Cardiac fibroblast (primary cell): ENCODE measurements around the gene NRP1.

ENCODE experiments used
- DNase-seq, 2 donors: peaks; one replicate each; pipeline versions ENCODE4 v3.0.0 to v3.0.0-alpha.2; 2010; ENCODE audit warnings: low read depth in 2 of 2
- H3K4me3 ChIP-seq, 2 donors: replicated peaks in 1 of 2; 1 replicate in 1 of 2; 2 replicates in 1 of 2; pipeline ENCODE4 v1.5.1; 2011; ENCODE audit warnings: low read depth in 2 of 2, low read length in 2 of 2, mild to moderate bottlenecking in 2 of 2, moderate library complexity in 1 of 2
- TF ChIP-seq, protein P1 (sequence below): IDR thresholded peaks from one replicate; pipeline ENCODE4 v1.5.1; 2011; ENCODE audit warnings: low read depth, mild to moderate bottlenecking, low read length, inconsistent platforms

The NRP1 gene

DNA sequence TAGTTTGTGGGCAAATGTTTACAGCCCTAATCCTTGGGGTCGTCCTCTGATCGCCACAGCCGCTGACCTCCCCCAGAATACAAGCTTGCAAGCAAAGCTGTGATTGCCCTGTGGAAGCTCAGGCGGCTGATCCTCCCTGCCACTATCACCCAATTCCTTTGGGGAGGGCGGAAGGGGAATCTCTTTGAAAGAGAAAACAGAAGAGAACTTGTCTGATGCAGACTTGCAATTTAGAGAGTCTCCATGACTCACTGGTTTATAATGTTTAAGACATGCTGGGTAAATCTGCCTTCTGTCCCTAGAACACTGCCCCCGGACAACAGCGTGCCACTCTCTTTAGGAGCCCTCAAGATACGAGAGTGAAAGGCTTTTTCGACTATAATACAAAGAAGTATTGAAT, 75.5 kb downstream of the NRP1 start:
- no peak overlapping the region for H3K4me3 ChIP-seq
- TF ChIP-seq, protein P1, sequence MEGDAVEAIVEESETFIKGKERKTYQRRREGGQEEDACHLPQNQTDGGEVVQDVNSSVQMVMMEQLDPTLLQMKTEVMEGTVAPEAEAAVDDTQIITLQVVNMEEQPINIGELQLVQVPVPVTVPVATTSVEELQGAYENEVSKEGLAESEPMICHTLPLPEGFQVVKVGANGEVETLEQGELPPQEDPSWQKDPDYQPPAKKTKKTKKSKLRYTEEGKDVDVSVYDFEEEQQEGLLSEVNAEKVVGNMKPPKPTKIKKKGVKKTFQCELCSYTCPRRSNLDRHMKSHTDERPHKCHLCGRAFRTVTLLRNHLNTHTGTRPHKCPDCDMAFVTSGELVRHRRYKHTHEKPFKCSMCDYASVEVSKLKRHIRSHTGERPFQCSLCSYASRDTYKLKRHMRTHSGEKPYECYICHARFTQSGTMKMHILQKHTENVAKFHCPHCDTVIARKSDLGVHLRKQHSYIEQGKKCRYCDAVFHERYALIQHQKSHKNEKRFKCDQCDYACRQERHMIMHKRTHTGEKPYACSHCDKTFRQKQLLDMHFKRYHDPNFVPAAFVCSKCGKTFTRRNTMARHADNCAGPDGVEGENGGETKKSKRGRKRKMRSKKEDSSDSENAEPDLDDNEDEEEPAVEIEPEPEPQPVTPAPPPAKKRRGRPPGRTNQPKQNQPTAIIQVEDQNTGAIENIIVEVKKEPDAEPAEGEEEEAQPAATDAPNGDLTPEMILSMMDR: no peak
- DNase-seq: peak; percentile 46 to 74

DNA sequence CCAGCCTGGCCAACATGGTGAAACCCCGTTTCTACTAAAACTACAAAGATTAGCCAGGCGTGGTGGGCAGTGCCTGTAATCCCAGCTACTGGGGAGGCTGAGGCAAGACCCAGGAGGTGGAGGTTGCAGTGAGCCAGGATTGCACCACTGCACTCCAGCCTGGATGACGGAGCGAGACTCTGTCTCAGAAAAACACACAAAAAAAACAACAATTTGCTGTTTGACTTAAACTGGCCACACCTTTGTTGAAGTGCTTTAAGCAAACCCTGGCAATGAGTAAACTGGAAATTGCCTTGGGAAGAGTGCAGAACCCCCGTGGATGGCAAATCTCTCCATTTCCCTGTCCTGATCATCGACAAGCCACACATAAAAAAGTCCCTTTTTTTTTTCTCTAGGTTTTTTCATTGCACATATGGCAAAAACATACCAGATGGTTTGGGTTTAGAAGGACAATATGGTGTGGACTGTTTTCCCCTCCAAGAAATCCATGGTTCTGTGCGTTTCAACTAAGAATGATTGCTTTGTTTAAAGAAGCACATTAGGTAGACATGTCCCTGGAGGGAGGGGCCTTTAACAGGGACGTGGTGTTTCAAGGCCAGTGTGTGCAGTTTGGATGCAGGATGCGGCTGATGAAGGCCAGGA, 76.9 kb downstream of the NRP1 start:
- TF ChIP-seq, protein P1: no peak
- H3K4me3 ChIP-seq: no peak overlapping the region
- no peak for DNase-seq

DNA sequence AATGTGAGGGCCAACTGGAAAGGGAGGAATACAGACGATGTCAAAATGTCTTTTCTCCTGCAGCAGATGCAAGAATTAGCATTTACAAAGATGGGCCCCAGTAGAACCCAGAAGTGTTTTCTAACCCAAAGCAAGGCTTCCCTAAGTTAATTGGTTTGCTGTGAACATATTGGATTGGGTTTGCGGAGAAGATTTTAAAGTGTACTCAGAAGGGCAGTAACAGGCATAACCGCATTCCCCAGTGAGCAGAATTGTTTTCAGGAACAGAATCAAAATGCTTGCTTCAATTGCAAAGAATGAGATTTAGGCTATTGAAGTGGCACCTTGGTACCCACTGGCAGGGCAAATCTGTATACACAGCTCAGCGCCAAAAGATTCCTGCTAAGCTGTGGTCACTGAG, 78.0 kb downstream of the NRP1 start:
- H3K4me3 ChIP-seq: no peak overlapping the region
- TF ChIP-seq, protein P1: no peak
- no peak for DNase-seq

DNA sequence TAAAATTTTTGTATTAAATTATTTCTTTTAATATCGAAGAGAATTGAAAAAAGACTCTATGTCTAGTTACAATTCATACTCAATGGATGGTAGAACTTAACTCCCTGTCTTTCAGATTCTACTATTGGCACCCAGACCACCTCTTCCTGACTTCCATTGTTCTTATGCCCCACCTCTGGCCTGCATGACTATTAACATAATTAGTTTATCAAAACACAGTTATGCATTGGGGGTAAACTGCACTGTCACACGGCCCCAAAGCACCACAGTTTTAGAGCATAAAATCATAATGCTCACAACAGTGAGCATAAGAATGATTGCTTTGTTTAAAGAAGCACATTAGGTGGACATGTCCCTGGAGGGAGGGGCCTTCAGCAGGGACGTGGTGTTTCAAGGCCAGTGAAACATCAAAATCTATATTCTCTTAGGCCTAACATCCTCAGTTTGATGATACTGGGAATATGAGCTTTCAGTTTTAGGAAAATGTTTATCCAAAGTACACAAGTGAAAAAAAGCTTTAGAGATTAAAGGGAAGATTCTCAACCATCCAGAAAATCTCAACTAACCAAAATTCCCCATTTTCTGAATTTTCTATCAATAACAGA, 79.8 kb downstream of the NRP1 start:
- no peak for DNase-seq
- H3K4me3 ChIP-seq: no peak overlapping the region
- TF ChIP-seq, protein P1: no peak

DNA sequence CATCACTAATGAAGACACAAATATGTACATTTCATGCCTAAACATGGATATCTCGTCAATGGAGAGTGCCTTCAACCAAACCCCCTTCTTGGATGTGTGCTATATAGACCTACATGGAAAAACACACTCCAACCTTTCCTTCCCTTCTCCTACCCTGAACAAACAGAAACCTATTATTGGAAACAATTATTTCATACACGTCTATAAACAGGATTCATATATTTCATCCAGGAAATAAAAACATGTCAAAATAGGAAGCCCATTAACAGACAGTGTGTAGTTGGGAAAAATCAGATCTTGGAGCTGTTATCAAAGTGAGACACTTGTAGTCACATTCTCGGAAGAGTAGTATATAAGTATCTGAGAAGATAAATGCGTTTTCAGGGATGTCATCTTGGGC, 81.1 kb downstream of the NRP1 start:
- TF ChIP-seq, protein P1: no peak
- H3K4me3 ChIP-seq: no peak overlapping the region
- no peak for DNase-seq

DNA sequence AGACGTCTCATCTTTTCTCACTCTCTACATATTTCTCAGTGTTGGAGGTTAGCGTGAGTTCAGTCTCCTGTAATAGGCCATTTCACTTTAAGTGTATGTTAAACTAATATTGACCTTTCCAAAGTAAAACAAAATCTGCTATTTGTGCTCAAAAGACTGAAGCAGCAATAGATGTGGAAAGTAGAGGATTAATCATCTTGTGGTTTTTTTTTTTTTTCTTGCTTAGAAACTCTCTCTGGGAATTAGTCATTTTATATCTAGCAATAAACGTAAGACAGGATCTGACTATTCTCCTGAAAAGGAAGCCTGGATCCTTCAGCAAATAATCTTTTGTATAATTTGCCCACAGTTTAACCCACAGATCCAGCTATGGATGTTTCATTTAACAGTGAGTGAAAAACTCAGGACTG, 81.7 kb downstream of the NRP1 start:
- DNase-seq: peak; percentile 74 to 89
- H3K4me3 ChIP-seq: no peak overlapping the region
- TF ChIP-seq, protein P1: no peak
